Activated CD4-positive, alpha-beta T cell treated with anti-CD3 and anti-CD28 coated beads, Interleukin-2, amount 50 U/mL, for 16 hours (primary cell): ENCODE data around the gene C11orf98.
A peak's percentile ranks its signal among the peaks of the same experiment; 100 is the strongest.
"Not testable (repeated sequence)": the region's sequence is repeated elsewhere in the genome, so short reads cannot be mapped to it uniquely, and the experiment has no call there.

Source experiments
- DNase-seq: peaks from one replicate; pipeline ENCODE4 v3.0.0-alpha.2; 2020

The C11orf98 gene

GRCh38 chr11:62648967-62649364, 16.0 kb downstream of the C11orf98 start:
- DNase-seq: no peak

- DNase-seq: no peak
Observed at GRCh38 chr11:62648185-62648966, 16.6 kb downstream of the C11orf98 start.

- DNase-seq: no peak
Observed at GRCh38 chr11:62647609-62648005, 17.4 kb downstream of the C11orf98 start.

GRCh38 chr11:62646825-62647608, 18.0 kb downstream of the C11orf98 start:
- no peak for DNase-seq

GRCh38 chr11:62645946-62646824, 18.8 kb downstream of the C11orf98 start, which contains the start of gene GANAB:
Gene GANAB (minus strand): TSS chr11:62646613. CDS start chr11:62646599, 14 bp downstream.
- DNase-seq: peak; percentile 100

GRCh38 chr11:62645671-62645945, 19.4 kb downstream of the C11orf98 start:
- no peak for DNase-seq

GRCh38 chr11:62644220-62644619, 20.8 kb downstream of the C11orf98 start:
- no peak for DNase-seq

GRCh38 chr11:62632492-62632891, 32.5 kb downstream of the C11orf98 start:
- no peak for DNase-seq

GRCh38 chr11:62627713-62628112, 37.3 kb downstream of the C11orf98 start:
- no peak for DNase-seq

- DNase-seq: no peak
Observed at GRCh38 chr11:62622476-62623089, 42.4 kb downstream of the C11orf98 start.

- peak; percentile 98 for DNase-seq
Observed at GRCh38 chr11:62621567-62622470, 43.2 kb downstream of the C11orf98 start, which contains the start of gene B3GAT3. Gene B3GAT3 (minus strand): TSS chr11:62621986. CDS start chr11:62621947, 39 bp downstream.

GRCh38 chr11:62621027-62621566, 43.9 kb downstream of the C11orf98 start:
- no peak for DNase-seq

- not testable (repeated sequence) for DNase-seq
Observed at GRCh38 chr11:62616957-62617356, 48.1 kb downstream of the C11orf98 start.

- DNase-seq: no peak
Observed at GRCh38 chr11:62615521-62615920, 49.5 kb downstream of the C11orf98 start.

- peak; percentile 56 for DNase-seq
Observed at GRCh38 chr11:62614275-62614674, 50.7 kb downstream of the C11orf98 start.

GRCh38 chr11:62613291-62613778, 51.7 kb downstream of the C11orf98 start:
- no peak for DNase-seq
